Mesenchymal stem cell (in vitro differentiated cells and primary cell): ENCODE measurements around the gene PIKFYVE.
"Not testable (repeated sequence)": the region's sequence is repeated elsewhere in the genome, so short reads cannot be mapped to it uniquely, and the experiment has no call there.

ENCODE experiments used
- DNase-seq: peaks from one replicate; pipeline ENCODE4 v3.0.0-alpha.2; 2013
- H2AFZ ChIP-seq: one replicate; pipeline ENCODE4 v1.6.1; 2013; ENCODE audit warnings: low read depth, mild to moderate bottlenecking, control low read depth, inconsistent platforms, low read length, moderate library complexity
- H2AK5ac ChIP-seq: 2 replicates; pipeline ENCODE4 v1.6.1; 2013; ENCODE audit warnings: low read length, moderate library complexity, mild to moderate bottlenecking, inconsistent platforms; ENCODE audit not compliant: severe bottlenecking
- H2BK120ac ChIP-seq: one replicate; pipeline ENCODE4 v1.6.1; 2013; ENCODE audit warnings: low read depth, mild to moderate bottlenecking, inconsistent platforms, low read length, moderate library complexity
- H2BK12ac ChIP-seq, 2 experiments: one replicate each; pipeline ENCODE4 v1.6.1; 2013; ENCODE audit warnings: inconsistent platforms in 2 of 2, low read length in 2 of 2, mild to moderate bottlenecking in 2 of 2, moderate library complexity in 2 of 2, control low read depth in 1 of 2
- H2BK15ac ChIP-seq: one replicate; pipeline ENCODE4 v1.6.1; 2013; ENCODE audit warnings: mild to moderate bottlenecking, low read depth, inconsistent platforms; ENCODE audit not compliant: poor library complexity, severe bottlenecking
- H2BK5ac ChIP-seq: 2 replicates; pipeline ENCODE4 v1.6.1; 2013; ENCODE audit warnings: low read depth, mild to moderate bottlenecking, low read length, control low read depth, inconsistent platforms; ENCODE audit not compliant: poor library complexity, severe bottlenecking
- H3K14ac ChIP-seq, 2 experiments: one replicate each; pipeline ENCODE4 v1.6.1; 2013; ENCODE audit warnings: inconsistent platforms in 2 of 2, low read length in 2 of 2, control low read depth in 1 of 2, mild to moderate bottlenecking in 1 of 2, moderate library complexity in 1 of 2
- H3K18ac ChIP-seq, 2 experiments: one replicate each; pipeline ENCODE4 v1.6.1; 2013; ENCODE audit warnings: inconsistent platforms in 2 of 2, low read length in 2 of 2, control low read depth in 1 of 2, low read depth in 1 of 2, mild to moderate bottlenecking in 1 of 2
- H3K23ac ChIP-seq, 2 experiments: one replicate each; pipeline ENCODE4 v1.6.1; 2013; ENCODE audit warnings: inconsistent platforms in 2 of 2, low read length in 2 of 2, mild to moderate bottlenecking in 2 of 2, moderate library complexity in 2 of 2, control low read depth in 1 of 2
- H3K27ac ChIP-seq: 2 replicates; pipeline ENCODE4 v1.5.1; 2013; ENCODE audit warnings: mild to moderate bottlenecking, moderate library complexity, low read length, control low read depth, inconsistent platforms; ENCODE audit not compliant: poor library complexity, severe bottlenecking
- H3K27me3 ChIP-seq, 2 experiments: 2 replicates each; pipeline versions ENCODE4 v1.6.1 to v1.7.0; 2013; ENCODE audit warnings: low read length in 2 of 2, mild to moderate bottlenecking in 2 of 2, moderate library complexity in 2 of 2, control low read depth in 1 of 2, inconsistent platforms in 1 of 2; ENCODE audit not compliant: control insufficient read depth in 1 of 2, insufficient read depth in 1 of 2
- H3K36me3 ChIP-seq, 2 experiments: 2 replicates each; pipeline versions ENCODE4 v1.6.1 to v1.7.0; 2013; ENCODE audit warnings: low read length in 2 of 2, control low read depth in 1 of 2, inconsistent platforms in 1 of 2, low read depth in 1 of 2, mild to moderate bottlenecking in 1 of 2; ENCODE audit not compliant: insufficient read depth in 2 of 2, control insufficient read depth in 1 of 2
- H3K4ac ChIP-seq, 2 experiments: one replicate each; pipeline ENCODE4 v1.6.1; 2013; ENCODE audit warnings: inconsistent platforms in 2 of 2, low read length in 2 of 2, mild to moderate bottlenecking in 2 of 2, moderate library complexity in 2 of 2, control low read depth in 1 of 2, low read depth in 1 of 2
- H3K4me1 ChIP-seq: 2 replicates; pipeline ENCODE4 v1.6.1; 2013; ENCODE audit warnings: low read depth, low read length, control low read depth; ENCODE audit not compliant: control insufficient read depth, insufficient read depth
- H3K4me2 ChIP-seq: 2 replicates; pipeline ENCODE4 v1.6.1; 2013; ENCODE audit warnings: low read length, mild to moderate bottlenecking, inconsistent platforms; ENCODE audit not compliant: poor library complexity, severe bottlenecking
- H3K4me3 ChIP-seq, 2 experiments: 2 replicates each; pipeline versions ENCODE4 v1.5.1 to v1.7.0; 2013; ENCODE audit warnings: low read length in 2 of 2, mild to moderate bottlenecking in 2 of 2, control low read depth in 1 of 2, low read depth in 1 of 2; ENCODE audit not compliant: insufficient read depth in 1 of 2
- H3K79me1 ChIP-seq: replicated peaks from 2 replicates; pipeline ENCODE4 v1.6.1; 2013; ENCODE audit warnings: mild to moderate bottlenecking, control low read depth, low read length, inconsistent platforms; ENCODE audit not compliant: poor library complexity, severe bottlenecking
- H3K9ac ChIP-seq: 2 replicates; pipeline ENCODE4 v1.7.0; 2013; ENCODE audit warnings: mild to moderate bottlenecking, low read length, moderate library complexity
- H3K9me3 ChIP-seq: 2 replicates; pipeline ENCODE4 v1.7.0; 2013; ENCODE audit warnings: mild to moderate bottlenecking, low read length; ENCODE audit not compliant: control insufficient read depth
- H4K8ac ChIP-seq: one replicate; pipeline ENCODE4 v1.6.1; 2013; ENCODE audit warnings: inconsistent platforms, mild to moderate bottlenecking, low read length, moderate library complexity
- H4K91ac ChIP-seq: one replicate; pipeline ENCODE4 v1.6.1; 2013; ENCODE audit warnings: mild to moderate bottlenecking, low read length, inconsistent platforms
- WGBS: methylation state at CpG from one replicate; pipeline ENCODE4 v1.1.7; 2013; ENCODE audit warnings: mixed read lengths; 5-methylcytosine and 5-hydroxymethylcytosine counted together

The PIKFYVE gene

DNA sequence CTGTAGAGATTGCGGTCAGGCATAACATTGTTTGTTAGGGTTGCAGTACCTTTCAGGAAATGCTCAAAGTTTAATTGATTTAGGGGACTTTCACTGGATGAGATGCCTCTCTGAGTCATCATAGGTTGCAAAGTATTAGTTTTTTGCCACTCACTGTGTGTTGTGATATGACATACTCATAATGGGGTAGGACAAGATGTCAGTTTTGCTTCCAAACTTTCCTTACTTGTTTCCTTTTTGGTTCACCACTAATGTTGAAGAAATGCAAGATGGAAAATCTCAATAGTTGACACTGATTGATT lies 105.5 kb downstream of the PIKFYVE start:
- no peak overlapping the region for H2BK120ac ChIP-seq
- H3K23ac ChIP-seq, result no peak overlapping the region
- H3K27ac ChIP-seq, result no peak overlapping the region
- H3K9ac ChIP-seq, result no peak overlapping the region
- no peak overlapping the region for H3K14ac ChIP-seq
- no peaks in the 10 kb centered on the region for H3K4me1 ChIP-seq
- no peak overlapping the region for H4K8ac ChIP-seq
- H3K36me3 ChIP-seq, result no peaks in the 10 kb centered on the region
- no peak overlapping the region for H2BK12ac ChIP-seq
- H2BK15ac ChIP-seq, result no peak overlapping the region
- H3K9me3 ChIP-seq, result no peaks in the 10 kb centered on the region
- H4K91ac ChIP-seq, result no peak overlapping the region
- no peaks in the 10 kb centered on the region for H3K79me1 ChIP-seq
- H2AFZ ChIP-seq, result no peak overlapping the region
- WGBS, result 7% methylated on average over 1 of the region's 1 CpG
- no peak overlapping the region for H3K18ac ChIP-seq
- no peak overlapping the region for H2AK5ac ChIP-seq
- DNase-seq, result no peak
- H3K4me3 ChIP-seq, result no peak overlapping the region
- no peak overlapping the region for H3K4me2 ChIP-seq
- H2BK5ac ChIP-seq, result no peak overlapping the region
- peaks cover 0 to 6% of the 10 kb centered on the region in 2 experiments for H3K27me3 ChIP-seq
- no peak overlapping the region for H3K4ac ChIP-seq

DNA sequence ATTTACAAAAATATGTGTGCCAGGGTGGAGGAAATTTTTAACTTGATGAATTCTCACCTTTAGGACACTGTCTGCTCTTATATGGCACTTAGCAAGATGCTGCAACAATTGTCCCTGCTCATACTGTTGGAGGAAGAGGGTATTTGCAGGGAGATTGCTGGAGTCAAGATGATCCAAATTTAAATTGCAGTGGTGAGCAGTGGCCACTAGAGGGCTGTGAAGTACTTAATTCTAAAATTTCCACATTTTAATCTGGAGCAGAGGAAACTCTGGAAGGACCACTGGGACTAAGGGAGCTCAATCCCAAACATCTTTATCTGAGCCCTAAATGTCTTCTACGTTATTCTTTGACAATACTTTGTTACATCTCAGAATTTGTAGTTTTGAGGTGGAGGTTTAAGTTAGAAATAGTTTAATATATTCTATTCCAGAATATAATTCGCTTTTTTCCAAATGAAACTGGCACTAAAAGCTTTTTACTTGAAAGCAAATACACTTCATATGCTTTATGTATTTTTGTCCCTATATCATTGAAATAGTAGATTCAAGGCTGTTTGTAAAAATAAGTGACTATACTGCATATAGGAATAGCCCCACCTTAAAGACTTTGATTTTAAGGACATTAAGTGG lies 107.5 kb downstream of the PIKFYVE start:
- WGBS, result no CpG with 5 or more reads among the region's 2 CpGs
- H3K23ac ChIP-seq, result no peak overlapping the region
- no peak overlapping the region for H2BK5ac ChIP-seq
- no peak overlapping the region for H2AK5ac ChIP-seq
- no peak overlapping the region for H4K8ac ChIP-seq
- no peaks in the 10 kb centered on the region for H3K79me1 ChIP-seq
- H3K14ac ChIP-seq, result no peak overlapping the region
- H3K4ac ChIP-seq, result no peak overlapping the region
- H2BK12ac ChIP-seq, result no peak overlapping the region
- H3K4me3 ChIP-seq, result no peak overlapping the region
- H3K4me2 ChIP-seq, result no peak overlapping the region
- peak; percentile 61 for DNase-seq
- no peaks in the 10 kb centered on the region for H3K36me3 ChIP-seq
- no peak overlapping the region for H2BK120ac ChIP-seq
- peaks cover 0 to 6% of the 10 kb centered on the region in 2 experiments for H3K27me3 ChIP-seq
- no peak overlapping the region for H2AFZ ChIP-seq
- no peak overlapping the region for H3K18ac ChIP-seq
- H3K9me3 ChIP-seq, result no peaks in the 10 kb centered on the region
- no peak overlapping the region for H3K27ac ChIP-seq
- H2BK15ac ChIP-seq, result no peak overlapping the region
- H4K91ac ChIP-seq, result no peak overlapping the region
- H3K4me1 ChIP-seq, result no peaks in the 10 kb centered on the region
- no peak overlapping the region for H3K9ac ChIP-seq

DNA sequence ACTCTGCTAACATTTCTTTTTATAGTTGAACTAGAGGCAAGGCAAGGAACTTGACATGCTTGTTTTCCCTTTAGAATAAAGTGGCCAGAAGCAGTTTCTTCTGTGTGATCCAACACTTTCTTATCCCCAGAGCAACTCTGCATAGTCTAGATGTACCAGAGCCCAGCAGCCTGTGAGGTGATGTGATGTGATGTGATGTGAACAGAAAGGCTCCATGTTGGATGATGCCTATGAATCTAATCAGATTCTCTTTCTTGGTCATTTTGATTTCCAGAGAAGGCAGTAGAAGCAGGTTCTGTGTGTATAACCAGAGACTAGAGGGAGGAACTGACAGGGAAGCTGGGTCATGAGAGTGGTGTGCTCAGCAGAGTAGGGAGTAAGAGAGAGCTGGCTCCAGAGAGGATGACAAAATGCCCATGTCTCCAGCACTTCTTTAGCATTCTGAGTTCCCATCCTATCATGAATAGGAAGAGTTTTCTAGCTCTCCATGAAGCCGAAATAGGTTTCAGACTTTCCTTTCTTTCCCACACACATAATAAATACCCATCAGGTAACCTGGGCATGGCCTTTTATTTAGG lies 109.5 kb downstream of the PIKFYVE start:
- no peak overlapping the region for H3K9ac ChIP-seq
- 54% methylated on average over 1 of the region's 1 CpG for WGBS

DNA sequence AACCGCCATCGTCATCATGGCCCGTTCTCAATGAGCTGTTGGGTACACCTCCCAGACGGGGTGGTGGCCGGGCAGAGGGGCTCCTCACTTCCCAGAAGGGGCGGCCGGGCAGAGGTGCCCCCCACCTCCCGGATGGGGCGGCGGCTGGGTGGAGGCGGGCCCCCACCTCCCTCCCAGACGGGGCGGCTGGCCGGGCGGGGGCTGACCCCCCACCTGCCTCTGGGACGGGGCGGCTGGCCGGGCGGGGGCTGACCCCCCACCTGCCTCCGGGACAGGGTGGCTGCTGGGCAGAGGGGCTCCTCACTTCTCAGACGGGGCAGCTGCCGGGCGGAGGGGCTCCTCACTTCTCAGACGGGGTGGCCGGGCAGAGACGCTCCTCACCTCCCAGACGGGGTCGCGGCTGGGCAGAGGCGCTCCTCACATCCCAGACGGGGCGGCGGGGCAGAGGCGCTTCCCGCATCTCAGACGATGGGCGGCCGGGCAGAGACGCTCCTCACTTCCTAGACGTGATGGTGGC lies 111.3 kb downstream of the PIKFYVE start:
- not testable (repeated sequence) for H3K23ac ChIP-seq, DNase-seq, H2BK120ac ChIP-seq, H3K4ac ChIP-seq, H3K4me3 ChIP-seq, H3K27ac ChIP-seq, H2BK15ac ChIP-seq, H3K18ac ChIP-seq, H3K4me2 ChIP-seq, H4K91ac ChIP-seq, H3K79me1 ChIP-seq, H2AFZ ChIP-seq, H3K9ac ChIP-seq, H2BK5ac ChIP-seq, H2BK12ac ChIP-seq, H3K4me1 ChIP-seq, H3K14ac ChIP-seq, H4K8ac ChIP-seq, H3K36me3 ChIP-seq, H3K9me3 ChIP-seq, H2AK5ac ChIP-seq
- WGBS, result 87% methylated on average over 15 of the region's 40 CpGs
- H3K27me3 ChIP-seq, result peaks cover 0 to 13% of the 10 kb centered on the region in 2 experiments

More for the DNA sequence above, 109.5 kb downstream of the PIKFYVE start:
- H3K79me1 ChIP-seq, result no peaks in the 10 kb centered on the region
- H3K18ac ChIP-seq, result no peak overlapping the region
- no peak overlapping the region for H2BK120ac ChIP-seq
- no peaks in the 10 kb centered on the region for H3K4me1 ChIP-seq
- no peaks in the 10 kb centered on the region for H3K36me3 ChIP-seq
- no peak overlapping the region for H3K14ac ChIP-seq
- H3K27ac ChIP-seq, result no peak overlapping the region
- H3K4ac ChIP-seq, result no peak overlapping the region
- H2AK5ac ChIP-seq, result no peak overlapping the region
- no peak overlapping the region for H3K4me2 ChIP-seq
- H2AFZ ChIP-seq, result no peak overlapping the region
- H2BK15ac ChIP-seq, result no peak overlapping the region
- H3K4me3 ChIP-seq, result no peak overlapping the region
- H4K8ac ChIP-seq, result no peak overlapping the region
- no peak overlapping the region for H2BK5ac ChIP-seq
- no peak overlapping the region for H4K91ac ChIP-seq
- no peak overlapping the region for H3K23ac ChIP-seq
- H3K27me3 ChIP-seq, result peaks cover 0 to 11% of the 10 kb centered on the region in 2 experiments
- no peak overlapping the region for H2BK12ac ChIP-seq
- no peaks in the 10 kb centered on the region for H3K9me3 ChIP-seq
- no peak for DNase-seq
